Activated CD4-positive, alpha-beta T cell treated with anti-CD3 and anti-CD28 coated beads, Interleukin-2, Interleukin-6, amounts not matched to agents 100 ng/mL and 50 ng/mL, durations not matched to agents 16 hours and 8 hours (primary cell): Measurements from ENCODE around the gene EPHB2.
A peak's percentile ranks its signal among the peaks of the same experiment; 100 is the strongest.

Experiments
- DNase-seq: peaks from one replicate; pipeline ENCODE4 v3.0.0-alpha.2; 2020

Gene EPHB2

GRCh38 chr1:22722901-22723550, 12.4 kb downstream of the EPHB2 start:
- DNase-seq, result no peak

- no peak for DNase-seq
Measured at GRCh38 chr1:22727873-22728272, 17.2 kb downstream of the EPHB2 start.

- DNase-seq, result no peak
Measured at GRCh38 chr1:22728751-22729399, 18.2 kb downstream of the EPHB2 start.

GRCh38 chr1:22729400-22729773, 18.7 kb downstream of the EPHB2 start:
- no peak for DNase-seq

GRCh38 chr1:22729912-22730311, 19.3 kb downstream of the EPHB2 start:
- DNase-seq, result no peak

GRCh38 chr1:22731924-22732720, 21.5 kb downstream of the EPHB2 start:
- DNase-seq, result no peak

GRCh38 chr1:22733643-22734042, 23.0 kb downstream of the EPHB2 start:
- DNase-seq, result no peak

- no peak for DNase-seq
Measured at GRCh38 chr1:22736501-22737080, 26.0 kb downstream of the EPHB2 start.

- DNase-seq, result no peak
Measured at GRCh38 chr1:22737374-22738068, 26.9 kb downstream of the EPHB2 start.

- DNase-seq, result no peak
Measured at GRCh38 chr1:22738069-22738435, 27.4 kb downstream of the EPHB2 start.

GRCh38 chr1:22738522-22738921, 27.9 kb downstream of the EPHB2 start:
- no peak for DNase-seq

- DNase-seq, result no peak
Measured at GRCh38 chr1:22739648-22740385, 29.2 kb downstream of the EPHB2 start.

GRCh38 chr1:22741118-22741517, 30.5 kb downstream of the EPHB2 start:
- no peak for DNase-seq

GRCh38 chr1:22745669-22746585, 35.3 kb downstream of the EPHB2 start:
- DNase-seq, result no peak

- no peak for DNase-seq
Measured at GRCh38 chr1:22747021-22747734, 36.5 kb downstream of the EPHB2 start.

- no peak for DNase-seq
Measured at GRCh38 chr1:22747735-22748073, 37.1 kb downstream of the EPHB2 start.

GRCh38 chr1:22749503-22749902, 38.9 kb downstream of the EPHB2 start:
- no peak for DNase-seq

- DNase-seq, result peak; percentile 53
Measured at GRCh38 chr1:22749919-22750684, 39.5 kb downstream of the EPHB2 start.

- no peak for DNase-seq
Measured at GRCh38 chr1:22750685-22751051, 40.0 kb downstream of the EPHB2 start.

GRCh38 chr1:22751124-22751531, 40.5 kb downstream of the EPHB2 start:
- no peak for DNase-seq
